Measurements from ENCODE around the gene ATP8B3. TPM values are rescaled to one million over a fixed set of nuclear protein-coding genes. Genes with fewer than 3 reads are reported as not detected.

The ATP8B3 gene
- total and polyA plus RNA-seq, 9 of the 15 experiments (the other 6 are each of a cell fraction or from before 2014, with no cell fraction given): 1.2 to 12.3 (median 3.8) TPM

- TF ChIP-seq FOXA3 (CRISPR knock-in tag; conservative IDR thresholded peaks at IDR 0.05 in 1 of 2, IDR thresholded peaks at IDR 0.05 in 1 of 2): 0 out of 4 replicates have a peak, but pooled peaks of 1 of the 2 experiments have one; percentile 2
- TF ChIP-seq CREB3L1 (IDR thresholded peaks at IDR 0.05; ENCODE audit: borderline replicate concordance, low read depth): 0 out of 2 replicates have a peak, but pooled peaks have one; percentile 17
- 0 out of 2 replicates have a peak, but pooled peaks have one; percentile 19 for TF ChIP-seq SMARCA5 (IDR thresholded peaks at IDR 0.05)
- no peak for TF ChIP-seq RBM22 (IDR thresholded peaks at IDR 0.05; ENCODE audit: low read depth, low read length, poor library complexity, severe bottlenecking)
- peak; percentile 34; the same call in 1 of the 2 replicates for TF ChIP-seq BCOR (IDR thresholded peaks at IDR 0.05)
- TF ChIP-seq, protein P1, sequence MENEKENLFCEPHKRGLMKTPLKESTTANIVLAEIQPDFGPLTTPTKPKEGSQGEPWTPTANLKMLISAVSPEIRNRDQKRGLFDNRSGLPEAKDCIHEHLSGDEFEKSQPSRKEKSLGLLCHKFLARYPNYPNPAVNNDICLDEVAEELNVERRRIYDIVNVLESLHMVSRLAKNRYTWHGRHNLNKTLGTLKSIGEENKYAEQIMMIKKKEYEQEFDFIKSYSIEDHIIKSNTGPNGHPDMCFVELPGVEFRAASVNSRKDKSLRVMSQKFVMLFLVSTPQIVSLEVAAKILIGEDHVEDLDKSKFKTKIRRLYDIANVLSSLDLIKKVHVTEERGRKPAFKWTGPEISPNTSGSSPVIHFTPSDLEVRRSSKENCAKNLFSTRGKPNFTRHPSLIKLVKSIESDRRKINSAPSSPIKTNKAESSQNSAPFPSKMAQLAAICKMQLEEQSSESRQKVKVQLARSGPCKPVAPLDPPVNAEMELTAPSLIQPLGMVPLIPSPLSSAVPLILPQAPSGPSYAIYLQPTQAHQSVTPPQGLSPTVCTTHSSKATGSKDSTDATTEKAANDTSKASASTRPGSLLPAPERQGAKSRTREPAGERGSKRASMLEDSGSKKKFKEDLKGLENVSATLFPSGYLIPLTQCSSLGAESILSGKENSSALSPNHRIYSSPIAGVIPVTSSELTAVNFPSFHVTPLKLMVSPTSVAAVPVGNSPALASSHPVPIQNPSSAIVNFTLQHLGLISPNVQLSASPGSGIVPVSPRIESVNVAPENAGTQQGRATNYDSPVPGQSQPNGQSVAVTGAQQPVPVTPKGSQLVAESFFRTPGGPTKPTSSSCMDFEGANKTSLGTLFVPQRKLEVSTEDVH (IDR thresholded peaks at IDR 0.05; ENCODE audit: low read depth, partially characterized antibody): no peak
- no peak for TF ChIP-seq DIDO1 (tag; IDR thresholded peaks at IDR 0.05; ENCODE audit: low read depth)
- peak; percentile 90; the same call in 1 of the 2 replicates for TF ChIP-seq ZNF764 (CRISPR knock-in tag; IDR thresholded peaks at IDR 0.05; ENCODE audit: low read depth)
Observed at GRCh38 chr19:1813192-1814182, 1.4 kb upstream of the ATP8B3 start (continued).
